LNCAP (cell line): ENCODE measurements around the gene CRHR1.

ENCODE experiments used
- CTCF ChIP-seq: fragments of 450-650 bp; IDR thresholded peaks from 2 replicates; pipeline ENCODE4 v1.5.1; 2017; ENCODE audit warnings: mild to moderate bottlenecking

Gene CRHR1

GRCh38 chr17:45876539-45876938, 92.4 kb downstream of the CRHR1 start:
- no peak for TF ChIP-seq CTCF

GRCh38 chr17:45877467-45877866, 93.3 kb downstream of the CRHR1 start:
- no peak for TF ChIP-seq CTCF

- TF ChIP-seq CTCF, result no peak
Observed at GRCh38 chr17:45883063-45883462, 98.9 kb downstream of the CRHR1 start.
